OCI-LY7 (cell line): ENCODE results near the gene EXOSC7. TPM values are rescaled to one million over a fixed set of nuclear protein-coding genes. Genes with fewer than 3 reads are reported as not detected.
"Not testable (repeated sequence)": the region's sequence is repeated elsewhere in the genome, so short reads cannot be mapped to it uniquely, and the experiment has no call there.

Source experiments
- BruUV-seq: library from RNA; stranded (reverse); fragments of 400-500 nt; replicated peaks from 2 replicates; lab custom pipeline; 2021; lab: Mats Ljungman, UMichigan
- CTCF ChIA-PET: fragments of 300-600 bp; sonication (Branson Sonifier 250); formaldehyde crosslinking; loops from one replicate; lab custom pipeline; 2022; ENCODE audit warnings: antibody characterized with exemption; ENCODE audit not compliant: unreplicated experiment; lab: Charles Lee
- POLR2A ChIA-PET: fragments of 300-600 bp; sonication (Branson Sonifier 250); formaldehyde crosslinking; loops from one replicate; lab custom pipeline; 2022; ENCODE audit warnings: antibody characterized with exemption; lab: Charles Lee
- DNase-seq: peaks from one replicate; pipeline ENCODE4 v3.0.0-alpha.2; 2015; ENCODE audit warnings: low spot score
- H2AFZ ChIP-seq: fragments of 200-600 bp; sonication (generic), shearing (Covaris generic); 2 replicates; pipeline ENCODE4 v1.6.1; 2014; ENCODE audit warnings: mild to moderate bottlenecking, antibody characterized with exemption, low read length, moderate library complexity
- H3K27ac ChIP-seq: fragments of 200-600 bp; sonication (generic); 2 replicates; pipeline ENCODE4 v1.5.1; 2014; ENCODE audit warnings: mixed run types, low read depth, mild to moderate bottlenecking, moderate library complexity, low read length, inconsistent platforms; ENCODE audit not compliant: poor library complexity, severe bottlenecking
- H3K36me3 ChIP-seq: fragments of 200-600 bp; sonication (generic); 2 replicates; pipeline ENCODE4 v1.6.1; 2014; ENCODE audit warnings: mild to moderate bottlenecking, antibody characterized with exemption, low read length, moderate library complexity, mixed read lengths; ENCODE audit not compliant: insufficient read depth
- H3K4me1 ChIP-seq: fragments of 200-600 bp; sonication (generic); 2 replicates; pipeline ENCODE4 v1.5.1; 2014; ENCODE audit warnings: mild to moderate bottlenecking, low read length; ENCODE audit not compliant: insufficient read depth, poor library complexity, severe bottlenecking
- H3K4me2 ChIP-seq: fragments of 200-600 bp; sonication (generic); 2 replicates; pipeline ENCODE4 v1.6.1; 2014; ENCODE audit warnings: mild to moderate bottlenecking, low read length
- H3K4me3 ChIP-seq: fragments of 200-600 bp; sonication (generic); 2 replicates; pipeline ENCODE4 v1.5.1; 2014; ENCODE audit warnings: mild to moderate bottlenecking, low read depth, low read length; ENCODE audit not compliant: poor library complexity, severe bottlenecking
- H3K79me2 ChIP-seq: fragments of 200-600 bp; sonication (generic); 2 replicates; pipeline ENCODE4 v1.6.1; 2016; ENCODE audit warnings: low read depth, mild to moderate bottlenecking, low read length, moderate library complexity, mixed read lengths; ENCODE audit not compliant: insufficient read depth
- H3K9me2 ChIP-seq: fragments of 200-600 bp; sonication (generic); 2 replicates; pipeline ENCODE4 v1.6.1; 2016; ENCODE audit warnings: mild to moderate bottlenecking, low read length, mixed read lengths; ENCODE audit not compliant: insufficient read depth
- H3K9me3 ChIP-seq: fragments of 200-600 bp; sonication (generic); 2 replicates; pipeline ENCODE4 v1.6.1; 2014; ENCODE audit warnings: mild to moderate bottlenecking, mixed run types, low read length, mixed read lengths
- H4K20me1 ChIP-seq: fragments of 200-600 bp; sonication (generic); 2 replicates; pipeline ENCODE4 v1.6.1; 2014; ENCODE audit warnings: mild to moderate bottlenecking, antibody characterized with exemption, low read length, moderate library complexity, mixed read lengths; ENCODE audit not compliant: insufficient read depth
- CTCF ChIP-seq: fragments of 200-600 bp; sonication (generic); conservative IDR thresholded peaks from 2 replicates; pipeline ENCODE4 v1.5.1; 2014; ENCODE audit warnings: mild to moderate bottlenecking, antibody characterized with exemption, low read length, moderate library complexity, mixed read lengths
- EZH2phosphoT487 ChIP-seq: fragments of 200-600 bp; sonication (generic); IDR thresholded peaks from 2 replicates; pipeline ENCODE4 v1.6.1; 2018; ENCODE audit warnings: low read depth, borderline replicate concordance, mild to moderate bottlenecking, mixed run types, antibody characterized with exemption, low read length, moderate library complexity, mixed read lengths
- intact Hi-C: fragments of 100-400 bp; cut with micrococcal nuclease; formaldehyde crosslinking; loops from one replicate; pipeline ENCODE4 v1.10.0; 2022; ENCODE audit not compliant: unreplicated experiment
- total RNA-seq, 2 experiments: library from RNA; depleted of rRNA in 1 of 2; stranded (reverse); fragments of >200 nt in 1 of 2; shearing (Covaris generic) in 1 of 2; gene quantifications; 2 replicates each; pipeline ENCODE4 v1.2.3, GENCODE V29; 2014 to 2022

EXOSC7 gene
- total RNA-seq, 2 experiments from 2014 or later = 60.3 to 65.3 TPM

DNA sequence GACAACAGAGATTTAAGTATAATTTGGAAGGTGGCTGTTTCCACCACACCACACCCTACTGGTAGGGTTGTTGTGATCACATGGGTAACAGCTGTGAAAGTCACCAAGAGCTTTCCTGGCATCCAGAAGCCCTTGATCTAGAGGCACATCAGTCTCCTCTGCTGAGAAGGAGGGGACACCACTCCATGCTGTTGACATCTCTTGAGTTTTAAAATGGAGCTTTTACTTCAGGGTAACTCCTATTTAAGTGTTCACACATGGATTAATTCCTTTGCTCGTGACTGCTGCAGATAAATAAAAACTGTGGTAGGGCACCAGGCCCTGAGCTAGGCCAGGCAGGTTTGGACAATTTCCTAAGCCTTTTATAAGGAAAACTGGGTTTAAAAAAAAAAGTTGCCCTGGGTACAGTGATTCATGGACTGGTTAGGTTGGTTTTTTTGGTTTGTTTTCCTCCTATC lies 7.5 kb downstream of the EXOSC7 start:
- intact Hi-C loops = no loop called here
- ChIA-PET POLR2A (interaction anchor here (0.6 kb wide), 1 partner anchor 42 kb away, joined by 3 read pairs; no protein-coding TSS in a partner anchor), CTCF (no interaction called here)
- H3K9me3 ChIP-seq = no peaks in the 10 kb centered on the region
- H3K4me2 ChIP-seq = no peak overlapping the region
- H3K36me3 ChIP-seq = peaks cover 75% of the 10 kb centered on the region
- H3K27ac ChIP-seq = no peak overlapping the region
- no peaks in the 10 kb centered on the region for H3K9me2 ChIP-seq
- H4K20me1 ChIP-seq = peaks cover 26% of the 10 kb centered on the region
- TF ChIP-seq EZH2phosphoT487 (no peak), CTCF (no peak)
- DNase-seq = no peak
- H3K79me2 ChIP-seq = peaks cover 80% of the 10 kb centered on the region
- BruUV-seq = no TSS peak
- no peaks in the 10 kb centered on the region for H3K4me1 ChIP-seq
- H2AFZ ChIP-seq = no peak overlapping the region
- H3K4me3 ChIP-seq = no peak overlapping the region

GRCh38 chr3:44984335-44984734 lies 8.3 kb downstream of the EXOSC7 start:
- H3K4me2 ChIP-seq = no peak overlapping the region
- peaks cover 75% of the 10 kb centered on the region for H3K36me3 ChIP-seq
- H3K4me1 ChIP-seq = no peaks in the 10 kb centered on the region
- intact Hi-C loops = no loop called here
- ChIA-PET CTCF (no interaction called here), POLR2A (no interaction called here)
- no peak for DNase-seq
- H3K9me3 ChIP-seq = no peaks in the 10 kb centered on the region
- peaks cover 80% of the 10 kb centered on the region for H3K79me2 ChIP-seq
- TF ChIP-seq EZH2phosphoT487 = no peak
- TF ChIP-seq CTCF = no peak
- no peaks in the 10 kb centered on the region for H3K9me2 ChIP-seq
- no peak overlapping the region for H3K27ac ChIP-seq
- H4K20me1 ChIP-seq = peaks cover 24% of the 10 kb centered on the region
- H3K4me3 ChIP-seq = no peak overlapping the region
- BruUV-seq = no TSS peak
- H2AFZ ChIP-seq = no peak overlapping the region

DNA sequence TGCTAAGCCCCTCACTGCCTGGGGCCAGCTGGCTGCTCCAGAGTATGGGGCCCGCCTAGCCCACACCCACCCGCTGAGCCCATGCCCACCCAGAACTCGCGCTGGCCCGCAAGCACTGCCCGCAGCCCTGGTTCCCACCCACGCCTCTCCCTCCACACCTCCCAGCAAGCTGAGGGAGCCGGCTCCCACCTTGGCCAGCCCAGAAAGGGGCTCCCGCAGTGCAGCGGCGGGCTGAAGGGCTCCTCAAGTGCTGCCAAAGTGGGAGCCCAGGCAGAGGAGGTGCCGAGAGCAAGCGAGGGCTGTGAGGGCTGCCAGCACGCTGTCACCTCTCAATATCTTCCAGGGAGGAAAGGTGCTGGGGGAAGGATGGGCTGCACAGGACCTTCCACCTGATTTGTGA lies 10.3 kb downstream of the EXOSC7 start:
- H3K4me1 ChIP-seq, H3K4me3 ChIP-seq, intact Hi-C loops, H3K27ac ChIP-seq, DNase-seq, BruUV-seq, H3K4me2 ChIP-seq, H2AFZ ChIP-seq, H3K9me3 ChIP-seq, H3K9me2 ChIP-seq: not testable (repeated sequence)
- Histone ChIP-seq H4K20me1 (peaks cover 20% of the 10 kb centered on the region), H3K36me3 (peaks cover 86% of the 10 kb centered on the region), H3K79me2 (peaks cover 60% of the 10 kb centered on the region)
- ChIA-PET POLR2A (interaction anchor here (0.7 to 1.2 kb wide), 4 partner anchors 8 to 19 kb away, joined by 4 to 7 read pairs (median 4); partner anchors contain the start of genes EXOSC7 and ZDHHC3), CTCF (interaction anchor here (1.4 kb wide), 1 partner anchor 9 kb away, joined by 5 read pairs; the partner anchor contains the start of gene EXOSC7)
